Right lobe of liver (tissue), 6 donors: Measurements from ENCODE around the gene OSBPL3. TPM values are rescaled to one million over a fixed set of nuclear protein-coding genes. Genes with fewer than 3 reads are reported as not detected.
"Not testable (repeated sequence)": the region's sequence is repeated elsewhere in the genome, so short reads cannot be mapped to it uniquely, and the experiment has no call there.

ENCODE experiments used
- ATAC-seq, 4 donors: fragments of 200-7000 bp; cut with Tn5 transposase; one replicate each; pipeline ENCODE4 v1.9.1; 2020; ENCODE audit warnings: mild to moderate bottlenecking in 4 of 4, moderate library complexity in 4 of 4
- DNase-seq, 3 donors: peaks; one replicate each; pipeline ENCODE4 v3.0.0-alpha.2; 2020
- H3K27ac ChIP-seq, 3 donors: fragments of 200-600 bp; one replicate each; pipeline ENCODE4 v1.8.0; 2022
- H3K27me3 ChIP-seq, 2 donors: fragments of 200-600 bp; one replicate each; pipeline ENCODE4 v1.8.0; 2022
- H3K36me3 ChIP-seq, 4 donors: fragments of 200-600 bp; sonication (generic) in 1 of 4; one replicate each; pipeline versions ENCODE4 v1.5.1 to v1.8.0; 2017 to 2022; ENCODE audit warnings: control low read depth in 1 of 4
- H3K4me1 ChIP-seq, 4 donors: fragments of 200-600 bp; sonication (generic) in 1 of 4; one replicate each; pipeline versions ENCODE4 v1.5.1 to v1.8.0; 2017 to 2022; ENCODE audit warnings: control low read depth in 1 of 4
- H3K4me3 ChIP-seq, 3 donors: fragments of 200-600 bp; one replicate each; pipeline ENCODE4 v1.8.0; 2022
- H3K9me3 ChIP-seq, 4 donors: fragments of 200-600 bp; sonication (generic) in 1 of 4; one replicate each; pipeline versions ENCODE4 v1.5.1 to v1.8.0; 2017 to 2022; ENCODE audit warnings: control low read depth in 1 of 4
- POLR2A ChIP-seq: fragments of 450-650 bp; IDR thresholded peaks from one replicate; pipeline ENCODE4 v1.6.1; 2017; ENCODE audit warnings: antibody characterized with exemption, mild to moderate bottlenecking
- WGBS: methylation state at CpG from one replicate; pipeline ENCODE4 v1.1.6; 2018; ENCODE audit warnings: low coverage, low lambda C conversion rate; ENCODE audit not compliant: insufficient coverage; ENCODE audit errors: missing lambda C conversion rate; 5-methylcytosine and 5-hydroxymethylcytosine counted together
- intact Hi-C, 2 donors: fragments of 100-400 bp; cut with DNase I; formaldehyde crosslinking; loops; one replicate each; pipeline versions ENCODE4 v1.11.2 to v1.14.1; 2022
- total RNA-seq, 6 experiments: library from RNA; depleted of rRNA in 2 of 6; stranded (reverse); fragments of >200 nt in 2 of 6; fragmentation: NEBNext Ultra II Directional in 3 of 6; extraction: Animal tissue kit (Norgen Biotek cat#: 25700) in 3 of 6; gene quantifications; one replicate each; pipeline versions ENCODE4 v1.1.0 to v1.2.4, GENCODE V29; 2016 to 2023
- TF ChIP-seq, protein P1 (sequence below), 4 donors: fragments of 200-600 bp in 3 of 4; fragments of 450-650 bp in 1 of 4; IDR thresholded peaks; one replicate each; pipeline versions ENCODE4 v1.5.1 to v1.8.0; 2016 to 2022; ENCODE audit warnings: antibody characterized with exemption in 4 of 4, mild to moderate bottlenecking in 2 of 4
- donor health status: DM: no; HTN: yes; CAD: no.
- donor health status: DM: no; HTN: no; CAD: no.
- donor health status: DM: no; HTN: no; CAD: no.
- donor health status: DM: no; HTN: yes; CAD: no.
- donor health status: DM: no; HTN: yes; CAD: no.

Gene OSBPL3
- total RNA-seq, 6 experiments from 2014 or later = 0.70 to 8.2 (median 2.4) TPM

GRCh38 chr7:24799506-24799905 lies 180.5 kb downstream of the OSBPL3 start:
- Histone ChIP-seq H3K27me3 (no peaks in the 10 kb centered on the region), H3K9me3 (no peaks in the 10 kb centered on the region), H3K4me1 (no peaks in the 10 kb centered on the region), H3K27ac (no peak overlapping the region), H3K4me3 (no peak overlapping the region), H3K36me3 (no peaks in the 10 kb centered on the region)
- TF ChIP-seq, protein P1, sequence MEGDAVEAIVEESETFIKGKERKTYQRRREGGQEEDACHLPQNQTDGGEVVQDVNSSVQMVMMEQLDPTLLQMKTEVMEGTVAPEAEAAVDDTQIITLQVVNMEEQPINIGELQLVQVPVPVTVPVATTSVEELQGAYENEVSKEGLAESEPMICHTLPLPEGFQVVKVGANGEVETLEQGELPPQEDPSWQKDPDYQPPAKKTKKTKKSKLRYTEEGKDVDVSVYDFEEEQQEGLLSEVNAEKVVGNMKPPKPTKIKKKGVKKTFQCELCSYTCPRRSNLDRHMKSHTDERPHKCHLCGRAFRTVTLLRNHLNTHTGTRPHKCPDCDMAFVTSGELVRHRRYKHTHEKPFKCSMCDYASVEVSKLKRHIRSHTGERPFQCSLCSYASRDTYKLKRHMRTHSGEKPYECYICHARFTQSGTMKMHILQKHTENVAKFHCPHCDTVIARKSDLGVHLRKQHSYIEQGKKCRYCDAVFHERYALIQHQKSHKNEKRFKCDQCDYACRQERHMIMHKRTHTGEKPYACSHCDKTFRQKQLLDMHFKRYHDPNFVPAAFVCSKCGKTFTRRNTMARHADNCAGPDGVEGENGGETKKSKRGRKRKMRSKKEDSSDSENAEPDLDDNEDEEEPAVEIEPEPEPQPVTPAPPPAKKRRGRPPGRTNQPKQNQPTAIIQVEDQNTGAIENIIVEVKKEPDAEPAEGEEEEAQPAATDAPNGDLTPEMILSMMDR (IDR thresholded peaks at IDR 0.05) = no peak
- TF ChIP-seq POLR2A = no peak
- WGBS = 94% methylated on average over 3 of the region's 3 CpGs
- intact Hi-C loops = no loop called here
- ATAC-seq (no peak), DNase-seq (no peak)

GRCh38 chr7:24798261-24798660 lies 181.7 kb downstream of the OSBPL3 start:
- Histone ChIP-seq H3K27ac (no peak overlapping the region), H3K4me1 (no peaks in the 10 kb centered on the region), H3K27me3 (no peaks in the 10 kb centered on the region), H3K9me3 (no peaks in the 10 kb centered on the region), H3K36me3 (no peaks in the 10 kb centered on the region), H3K4me3 (no peak overlapping the region)
- TF ChIP-seq, protein P1 (IDR thresholded peaks at IDR 0.05) = no peak
- no peak for TF ChIP-seq POLR2A
- DNase-seq = no peak
- intact Hi-C loops = no loop called here
- no peak for ATAC-seq
- 66% methylated on average over 4 of the region's 4 CpGs for WGBS

DNA sequence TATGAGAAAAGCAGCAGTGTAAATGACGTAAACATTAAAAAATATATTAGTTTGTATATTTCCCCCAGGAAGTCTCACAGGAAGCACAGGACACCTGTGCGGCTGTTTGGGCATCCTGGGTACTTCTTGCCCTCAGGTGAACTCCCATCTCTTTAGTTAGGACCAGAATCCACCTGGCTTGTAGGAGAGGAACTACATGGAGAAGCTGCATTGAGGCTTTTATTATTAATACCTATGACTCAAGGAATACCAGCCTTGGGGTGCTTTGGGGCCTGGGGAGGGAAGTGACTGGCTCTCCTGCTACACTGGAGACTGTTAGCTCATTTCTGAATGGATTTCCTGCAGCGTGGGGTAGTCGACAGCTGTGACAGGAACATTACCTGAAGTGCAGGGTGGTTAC lies 182.7 kb downstream of the OSBPL3 start:
- Histone ChIP-seq H3K9me3 (no peaks in the 10 kb centered on the region), H3K4me3 (no peak overlapping the region), H3K27me3 (no peaks in the 10 kb centered on the region), H3K4me1 (no peaks in the 10 kb centered on the region), H3K36me3 (no peaks in the 10 kb centered on the region), H3K27ac (no peak overlapping the region)
- DNase-seq = no peak
- no peak for ATAC-seq
- WGBS = 95% methylated on average over 4 of the region's 4 CpGs
- TF ChIP-seq, protein P1 (IDR thresholded peaks at IDR 0.05) = no peak
- TF ChIP-seq POLR2A = no peak
- intact Hi-C loops = no loop called here

DNA sequence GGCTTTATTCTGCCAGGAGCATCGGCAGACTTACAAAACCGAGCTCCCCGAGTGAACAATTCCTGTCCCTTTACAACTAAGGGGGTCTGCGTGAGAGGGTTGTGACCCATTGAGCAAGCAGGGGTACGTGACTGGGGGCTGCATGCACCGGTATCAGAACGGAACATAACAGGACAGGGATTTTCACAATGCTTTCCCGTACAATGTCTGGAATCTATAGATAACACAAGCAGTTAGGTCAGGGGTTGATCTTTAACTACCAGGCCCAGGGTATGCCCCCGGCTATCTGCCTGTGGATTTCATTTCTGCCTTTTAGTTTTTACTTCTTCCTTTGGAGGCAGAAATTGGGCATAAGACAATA lies 184.6 kb downstream of the OSBPL3 start:
- no peak for ATAC-seq
- Histone ChIP-seq H3K4me3 (no peak overlapping the region), H3K9me3 (no peaks in the 10 kb centered on the region), H3K27ac (no peak overlapping the region), H3K36me3 (no peaks in the 10 kb centered on the region), H3K27me3 (no peaks in the 10 kb centered on the region), H3K4me1 (no peaks in the 10 kb centered on the region)
- WGBS = 90% methylated on average over 6 of the region's 9 CpGs
- intact Hi-C loops = no loop called here
- TF ChIP-seq, protein P1 (IDR thresholded peaks at IDR 0.05) = no peak
- TF ChIP-seq POLR2A = no peak
- DNase-seq = no peak

DNA sequence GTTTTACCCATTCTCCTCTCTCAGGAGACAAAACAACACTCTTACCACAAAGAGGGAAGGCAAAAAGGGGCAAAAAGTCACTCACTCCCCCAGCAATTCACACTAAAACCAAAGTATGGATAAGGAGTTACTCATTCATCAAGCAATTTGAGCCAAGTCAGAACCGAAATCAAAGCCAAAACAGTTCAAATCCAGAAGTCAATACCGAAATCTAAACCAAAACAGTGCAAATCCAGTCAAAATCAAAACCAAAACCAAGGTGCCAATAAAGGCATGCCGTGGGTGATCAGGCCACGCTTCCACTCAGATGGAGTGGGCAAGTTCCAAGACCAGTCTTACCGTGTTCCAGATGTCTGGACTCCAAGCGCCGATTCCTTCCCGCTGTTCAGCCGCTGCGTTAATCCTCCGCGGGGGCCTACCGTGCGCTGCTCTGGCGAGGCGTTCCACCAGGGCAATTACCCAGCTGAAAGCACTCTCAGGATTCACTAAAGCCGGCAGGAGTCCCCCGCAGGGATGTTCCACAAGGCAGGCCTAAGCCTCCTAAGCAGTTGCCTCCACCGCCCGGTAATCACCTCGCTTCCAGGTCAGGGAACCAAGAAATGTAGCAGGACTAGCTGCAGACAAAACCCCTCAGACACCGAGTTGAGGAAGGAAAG lies 185.1 kb downstream of the OSBPL3 start:
- H3K27me3 ChIP-seq, DNase-seq, intact Hi-C loops, H3K27ac ChIP-seq, H3K4me1 ChIP-seq, H3K4me3 ChIP-seq, H3K36me3 ChIP-seq, H3K9me3 ChIP-seq, ATAC-seq: not testable (repeated sequence)
- WGBS = 80% methylated on average over 8 of the region's 22 CpGs
